SJCRH30 (cell line): ENCODE data around the gene USP30. TPM values are rescaled to one million over a fixed set of nuclear protein-coding genes. Genes with fewer than 3 reads are reported as not detected.

ENCODE experiments used
- DNase-seq, 2 experiments: peaks; one replicate each; pipeline ENCODE4 v3.0.0-alpha.2; 2015 to 2020
- H3K27ac ChIP-seq: fragments of 250-450 bp; sonication (Bioruptor Pico); 2 replicates; pipeline ENCODE4 v1.5.1; 2020; ENCODE audit warnings: mild to moderate bottlenecking, moderate library complexity
- H3K27me3 ChIP-seq: fragments of 250-450 bp; sonication (Bioruptor Pico); 2 replicates; pipeline ENCODE4 v1.5.1; 2020; ENCODE audit warnings: mild to moderate bottlenecking, moderate library complexity
- H3K36me3 ChIP-seq: fragments of 250-450 bp; sonication (Bioruptor Pico); 2 replicates; pipeline ENCODE4 v1.5.1; 2020; ENCODE audit warnings: mild to moderate bottlenecking, moderate library complexity
- H3K4me1 ChIP-seq: fragments of 250-450 bp; sonication (Bioruptor Pico); 2 replicates; pipeline ENCODE4 v1.5.1; 2020; ENCODE audit warnings: mild to moderate bottlenecking, moderate library complexity
- H3K4me3 ChIP-seq: fragments of 250-450 bp; sonication (Bioruptor Pico); 2 replicates; pipeline ENCODE4 v1.5.1; 2020; ENCODE audit warnings: mild to moderate bottlenecking, moderate library complexity
- H3K9me3 ChIP-seq: fragments of 250-450 bp; sonication (Bioruptor Pico); replicated peaks from 2 replicates; pipeline ENCODE4 v1.5.1; 2020; ENCODE audit warnings: mild to moderate bottlenecking, moderate library complexity
- total RNA-seq: library from RNA; depleted of rRNA; stranded (reverse); fragments of >200 nt; shearing (Covaris generic); gene quantifications from 2 replicates; pipeline ENCODE4 v1.2.3, GENCODE V29; 2014; rRNA removed

The USP30 gene
- total RNA-seq, 1 experiment from 2014 or later, result 8.6 TPM

GRCh38 chr12:109137055-109137454, 84.7 kb downstream of the USP30 start:
- H3K9me3 ChIP-seq, result no peaks in the 10 kb centered on the region; the same call in 1 of the 2 replicates
- H3K27me3 ChIP-seq, result no peaks in the 10 kb centered on the region
- H3K36me3 ChIP-seq, result no peaks in the 10 kb centered on the region
- no peaks in the 10 kb centered on the region; the same call in none of the 2 replicates for H3K4me1 ChIP-seq
- H3K4me3 ChIP-seq, result no peak overlapping the region
- DNase-seq, result no peak
- H3K27ac ChIP-seq, result no peak overlapping the region

Other genes starting within 250 kb of the USP30 start
- gene SSH1, start 195.0 kb upstream of the USP30 start, total RNA-seq, result 12.1 and 12.3 TPM in 2 replicates
- not detected in 2 replicates for gene DAO, start 172.5 kb upstream of the USP30 start, total RNA-seq
- not detected in 2 replicates for gene SVOP, start 31.5 kb upstream of the USP30 start, total RNA-seq
- 25.9 and 27.8 TPM in 2 replicates for gene ALKBH2, start 40.9 kb downstream of the USP30 start, total RNA-seq
- gene UNG, start 45.0 kb downstream of the USP30 start, total RNA-seq, result 82.3 and 86.7 TPM in 2 replicates
- gene ACACB, start 64.0 kb downstream of the USP30 start, total RNA-seq, result 2.9 and 3.3 TPM in 2 replicates